CD4-positive, alpha-beta T cell treated with Interleukin-17A for 4 hours (primary cell): Measurements from ENCODE around the gene HABP4.
"Not testable (repeated sequence)": the region's sequence is repeated elsewhere in the genome, so short reads cannot be mapped to it uniquely, and the experiment has no call there.

ENCODE experiments used
- DNase-seq: peaks from one replicate; pipeline ENCODE4 v3.0.0-alpha.2; 2020; ENCODE audit warnings: mixed read lengths

Gene HABP4

DNA sequence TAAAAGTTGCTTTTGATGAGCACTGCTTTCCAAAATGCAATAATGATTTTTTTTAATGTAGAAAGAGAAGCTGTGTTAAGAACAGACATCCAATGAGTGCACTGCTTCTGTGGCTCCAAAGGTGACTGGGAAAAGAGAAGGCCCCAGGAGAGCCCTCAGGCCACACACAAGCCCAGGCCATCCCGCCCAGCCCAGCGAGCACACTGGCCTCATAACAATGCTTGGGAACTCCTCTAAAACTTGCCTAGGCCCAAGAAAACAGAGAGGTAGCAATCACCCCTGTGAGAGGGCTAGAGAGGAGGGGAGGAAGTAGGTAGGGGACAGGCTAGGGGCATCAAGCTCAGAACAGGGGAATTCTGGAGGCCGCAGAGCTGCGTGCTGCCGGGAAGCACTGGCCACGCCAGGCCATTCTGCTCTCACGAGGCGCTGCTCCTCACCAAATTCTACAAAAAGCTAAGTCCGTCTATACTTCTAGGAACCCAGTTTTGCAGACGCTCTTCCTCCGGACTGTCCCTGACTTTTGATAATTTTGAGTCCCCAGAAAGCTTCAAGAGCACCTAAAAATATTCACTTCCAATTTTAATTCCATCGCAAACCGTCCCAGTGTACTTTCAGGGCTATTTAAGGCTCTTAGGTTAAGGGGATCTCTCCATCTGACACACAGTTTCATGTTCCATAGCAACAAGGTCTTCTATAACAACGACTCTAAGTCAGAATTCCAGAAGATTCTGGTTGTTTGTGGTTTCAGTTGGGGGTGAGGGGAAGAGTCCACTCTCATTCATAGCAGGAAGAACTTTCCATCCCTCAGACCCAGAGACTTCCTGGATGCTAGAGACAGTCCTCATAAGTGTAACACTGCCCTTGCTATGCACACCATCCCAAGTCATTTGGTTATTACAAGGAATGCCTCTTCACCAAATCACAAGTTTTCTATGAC lies 51.0 kb downstream of the HABP4 start:
- DNase-seq: no peak

DNA sequence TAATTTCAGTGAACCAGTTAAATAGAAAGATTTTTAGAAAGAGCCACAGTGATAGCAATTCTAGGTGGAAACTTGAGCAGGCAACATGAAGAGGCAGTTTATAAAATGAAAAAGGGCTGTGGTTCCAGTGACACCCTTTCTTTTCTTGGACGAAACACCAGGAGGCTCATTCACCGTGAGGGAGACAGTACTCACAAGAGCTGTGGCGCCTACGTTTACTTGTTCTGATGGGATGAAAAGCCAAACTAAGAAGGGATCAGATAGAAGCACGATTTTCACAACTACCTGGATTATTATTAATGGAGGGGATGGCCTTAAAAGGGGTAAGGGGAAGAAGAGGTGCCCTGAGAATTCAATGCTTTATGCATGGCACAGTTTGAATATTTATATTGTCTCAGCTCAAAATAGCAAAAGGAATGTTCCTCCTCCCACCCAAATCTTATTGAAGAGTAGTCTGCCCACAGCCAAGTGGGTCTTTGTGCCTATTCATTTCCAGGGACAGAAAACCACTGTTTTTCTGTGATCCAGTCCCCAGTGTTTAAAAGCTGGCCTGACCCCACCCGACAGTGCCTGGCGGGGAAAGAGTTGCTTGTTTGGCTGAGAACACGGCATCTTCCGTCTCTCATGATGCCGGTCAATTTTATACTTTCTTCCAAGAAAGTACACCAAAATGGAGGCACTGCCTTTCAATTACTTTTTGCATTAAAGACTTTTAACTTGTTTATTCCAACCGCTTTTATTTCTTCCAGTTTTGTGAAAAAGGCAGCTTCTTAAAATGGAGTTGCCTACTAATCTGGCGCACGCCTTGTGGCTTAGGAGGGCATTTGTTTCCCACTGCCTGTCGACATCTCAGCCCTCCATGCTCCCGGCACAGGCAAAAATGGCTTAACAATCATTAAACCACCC lies 51.9 kb downstream of the HABP4 start:
- DNase-seq: no peak

DNA sequence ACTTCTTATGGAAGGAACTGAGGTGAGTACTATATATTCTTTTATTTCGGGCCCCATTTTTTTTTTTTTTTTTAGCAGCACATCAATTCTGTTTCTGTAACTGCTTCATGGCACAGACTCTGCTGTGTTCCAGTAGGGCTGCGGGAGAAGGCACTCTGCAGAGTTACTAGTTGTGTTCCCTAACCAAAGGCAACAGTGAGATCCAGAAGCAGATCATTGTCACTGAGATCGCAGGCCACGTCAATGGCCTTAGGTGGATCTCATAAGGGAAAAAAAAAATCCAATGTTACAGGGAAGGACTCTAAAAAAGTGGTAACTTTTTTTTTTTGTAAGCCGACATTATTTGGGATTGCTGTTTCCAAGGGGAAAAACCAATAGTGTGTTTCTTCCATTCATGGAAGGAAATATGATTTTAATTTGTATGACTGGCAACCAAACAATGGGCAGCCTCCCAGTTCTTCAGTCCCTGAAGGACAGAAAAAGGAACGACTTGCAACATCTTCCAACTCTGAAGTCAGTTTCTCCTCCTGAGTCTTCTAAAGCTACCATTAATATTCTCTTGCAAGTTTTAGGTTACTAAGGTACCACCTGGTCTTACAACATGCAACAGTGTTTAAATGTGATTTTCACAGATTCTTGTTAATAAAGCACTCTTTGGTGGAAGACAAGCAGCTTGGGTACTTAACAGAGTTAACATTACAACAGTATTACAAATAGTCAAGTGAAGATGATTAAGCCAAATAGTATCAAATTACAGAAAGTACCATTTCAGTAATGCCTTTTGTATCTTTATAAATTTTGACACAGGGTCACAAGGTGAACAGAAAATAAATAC lies 52.8 kb downstream of the HABP4 start:
- DNase-seq: no peak

DNA sequence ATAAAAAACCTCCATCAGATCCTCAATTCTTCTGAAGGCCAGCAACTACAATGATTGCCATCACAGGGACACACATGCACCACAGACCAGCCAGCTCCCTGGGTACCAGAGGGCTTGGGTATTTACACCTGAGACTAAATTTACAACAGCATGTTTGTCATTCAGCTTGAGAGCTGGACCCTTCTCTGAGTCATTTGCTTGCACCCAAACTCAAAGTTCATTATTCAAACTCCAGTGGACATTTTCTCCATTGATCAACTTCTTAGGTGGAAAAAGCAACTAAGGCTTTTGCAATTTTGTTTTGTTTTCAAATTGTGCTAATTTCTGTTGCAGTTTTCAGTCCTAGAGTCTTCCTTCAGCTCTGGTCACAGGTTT lies 53.4 kb downstream of the HABP4 start:
- DNase-seq: not testable (repeated sequence)

DNA sequence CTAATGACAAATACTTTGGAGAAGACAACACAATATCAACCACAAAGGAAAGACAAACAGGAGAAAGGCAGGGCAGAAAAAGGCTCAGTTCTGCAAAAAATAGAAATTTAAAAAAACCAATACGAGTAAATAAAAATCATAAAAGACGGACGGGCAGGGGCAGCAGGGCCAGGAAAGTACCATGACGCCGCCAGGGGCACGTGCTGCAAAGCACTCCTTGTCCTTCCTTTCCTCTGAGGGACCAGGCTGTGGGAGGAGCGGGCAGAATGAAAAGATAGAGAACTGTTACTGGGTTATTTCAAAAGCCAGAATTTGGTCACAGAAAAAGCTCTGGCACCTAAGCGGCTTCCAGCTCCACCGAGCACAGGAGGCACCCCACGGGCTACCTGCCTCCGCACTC lies 53.9 kb downstream of the HABP4 start:
- DNase-seq: no peak

DNA sequence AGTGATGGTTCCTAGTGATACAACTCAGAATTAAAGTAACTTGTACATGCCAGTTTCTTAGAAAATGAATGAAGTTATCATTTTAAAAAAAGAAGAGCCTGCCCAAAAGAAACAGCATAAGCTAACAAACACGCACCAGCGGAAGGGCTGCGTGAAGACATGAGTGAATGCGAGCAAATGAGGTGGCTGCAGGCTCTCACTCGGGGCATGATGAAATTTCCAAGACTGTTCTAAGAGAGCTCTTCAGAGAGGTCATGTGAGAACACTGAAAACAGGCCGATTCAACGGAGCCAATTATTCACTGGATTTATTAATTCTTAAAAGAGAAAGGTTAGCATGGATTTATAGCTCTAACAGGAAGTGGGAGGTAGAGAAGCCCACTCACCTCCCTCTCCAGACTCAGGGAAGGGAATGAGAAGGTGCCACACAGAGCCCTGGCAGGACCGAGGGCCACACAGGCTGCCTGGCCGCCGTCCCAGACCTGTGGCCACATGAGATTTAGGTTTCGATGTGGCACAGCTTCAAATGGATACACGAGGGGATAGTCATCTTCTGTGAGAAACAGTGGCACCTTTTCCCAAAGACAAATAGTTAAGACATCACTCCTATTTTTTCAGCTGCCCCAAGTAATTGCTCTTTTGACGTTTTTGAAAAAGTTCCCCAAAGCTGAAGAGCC lies 55.5 kb downstream of the HABP4 start:
- DNase-seq: no peak

DNA sequence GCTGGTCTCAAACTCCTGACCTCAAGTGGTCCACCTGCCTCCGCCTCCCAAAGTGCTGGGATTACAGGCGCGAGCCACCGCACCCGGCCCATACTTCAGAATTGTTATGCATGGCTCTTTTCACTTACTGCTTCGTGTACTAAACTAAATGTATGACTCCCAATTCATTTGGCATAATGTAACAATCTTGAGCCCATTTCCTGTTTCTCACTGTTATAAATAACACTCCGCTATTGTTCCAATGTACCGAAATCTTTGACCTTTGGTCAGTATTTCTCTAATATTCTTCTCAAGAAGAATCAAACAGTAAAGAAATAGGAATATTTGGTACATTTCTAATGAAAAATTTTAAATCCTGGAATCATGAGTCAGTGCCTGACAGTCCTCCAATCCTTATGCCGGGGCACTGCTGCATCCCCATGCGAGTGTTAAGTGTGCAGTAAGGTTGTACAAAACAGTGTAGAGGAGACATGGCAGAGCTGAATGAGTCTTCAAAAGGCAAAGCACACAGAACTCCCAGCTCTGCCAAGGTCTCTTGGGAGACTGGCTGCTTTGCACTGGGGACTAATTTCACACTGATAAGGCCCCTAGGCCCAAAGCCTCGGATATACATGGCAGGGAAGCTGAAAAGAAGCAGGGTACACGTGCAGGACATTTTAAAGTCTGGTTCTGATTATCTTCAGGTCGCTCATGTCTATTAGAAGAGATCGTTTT lies 58.4 kb downstream of the HABP4 start:
- DNase-seq: no peak

DNA sequence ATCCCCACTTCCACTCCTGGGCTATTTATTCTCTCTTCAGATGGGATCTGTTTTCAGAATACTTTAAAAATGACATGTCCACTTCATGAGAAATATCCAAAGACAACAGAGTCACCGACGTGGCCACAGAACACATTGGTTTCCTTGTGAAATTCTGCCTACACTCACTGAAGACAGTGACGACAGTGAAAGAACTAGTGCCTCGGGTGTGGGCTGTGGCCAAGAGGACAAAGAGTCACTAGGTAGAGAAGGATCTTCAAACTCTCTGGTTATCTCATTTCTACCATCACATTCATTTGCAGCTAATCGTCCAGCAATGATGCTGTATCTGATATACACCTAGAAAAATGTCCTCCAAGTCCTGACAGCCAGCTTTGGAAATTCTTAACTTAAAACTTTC lies 59.1 kb downstream of the HABP4 start:
- no peak for DNase-seq

DNA sequence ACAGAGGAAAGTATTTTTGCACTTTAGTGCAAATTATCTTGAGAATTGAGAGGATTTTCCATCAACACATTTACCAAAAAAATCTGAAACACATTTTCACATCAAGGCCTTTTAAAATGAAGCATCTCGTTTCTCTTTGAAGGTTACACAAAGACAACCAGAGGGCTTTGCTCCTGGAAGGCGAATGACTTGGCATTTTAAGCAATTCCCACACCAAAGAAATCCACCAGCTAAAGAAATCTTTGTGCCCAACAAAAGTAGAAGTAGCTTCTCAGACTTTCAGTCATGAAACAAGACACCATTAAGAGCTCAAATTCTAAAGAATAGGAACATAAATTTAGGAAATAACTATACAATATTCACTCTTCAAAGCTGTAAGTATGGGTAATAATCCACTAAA lies 59.9 kb downstream of the HABP4 start:
- DNase-seq: no peak

DNA sequence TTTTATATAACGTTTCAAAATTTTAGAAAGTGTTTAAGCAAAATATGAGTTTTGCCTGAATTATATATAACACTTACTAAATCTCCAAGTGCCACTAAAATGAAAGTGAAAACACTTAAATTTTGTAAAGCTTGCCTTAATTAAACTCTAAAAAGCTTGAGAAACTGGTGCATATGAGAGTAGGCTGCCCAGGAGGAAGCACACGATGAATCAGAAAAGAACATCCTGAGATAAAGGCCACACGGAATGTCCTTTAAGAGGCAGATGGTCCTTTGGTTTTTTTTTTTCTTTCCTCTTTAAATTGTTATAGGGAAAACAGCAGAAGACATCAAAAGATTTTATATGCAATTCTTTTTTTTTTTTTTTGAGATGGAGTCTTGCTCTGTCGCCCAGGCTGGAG lies 60.3 kb downstream of the HABP4 start:
- DNase-seq: no peak

DNA sequence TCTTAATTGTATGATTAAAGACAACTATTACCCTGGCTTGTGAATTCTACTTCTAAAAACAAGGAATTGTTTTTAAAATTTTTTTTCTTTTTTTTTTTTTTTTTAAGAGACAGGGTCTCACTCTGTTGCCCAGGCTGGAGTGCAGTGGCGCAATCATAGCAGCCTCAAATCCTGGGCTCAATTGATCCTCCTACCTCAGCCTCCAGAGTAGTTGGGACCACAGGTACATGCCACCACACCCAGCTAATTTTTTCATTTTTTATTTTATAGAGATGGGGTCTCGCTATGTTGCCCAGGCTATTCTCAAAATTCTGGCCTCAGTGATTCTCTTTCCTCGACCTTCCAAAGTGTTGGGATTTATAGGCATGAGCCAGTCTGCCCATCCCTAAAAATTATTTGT lies 62.3 kb downstream of the HABP4 start:
- DNase-seq: no peak

DNA sequence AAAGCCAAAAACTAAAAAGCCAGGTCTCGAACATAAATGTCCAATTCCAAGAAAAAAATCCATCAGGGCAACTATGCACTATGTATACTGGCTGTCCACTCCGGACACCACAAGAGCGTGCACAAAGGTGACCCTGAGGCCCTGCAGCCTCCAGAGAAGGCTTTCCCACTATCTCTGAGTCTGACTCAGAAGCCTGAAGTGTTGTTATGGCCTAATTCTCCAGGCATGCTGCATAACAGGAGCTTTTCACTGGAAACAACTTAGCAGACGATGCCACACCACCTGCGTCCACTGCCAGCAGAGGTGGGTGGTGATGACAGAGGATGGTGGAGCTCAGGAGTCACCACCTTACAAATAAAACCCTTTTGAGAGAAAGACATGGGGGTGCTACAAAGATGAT lies 63.7 kb downstream of the HABP4 start:
- DNase-seq: no peak

DNA sequence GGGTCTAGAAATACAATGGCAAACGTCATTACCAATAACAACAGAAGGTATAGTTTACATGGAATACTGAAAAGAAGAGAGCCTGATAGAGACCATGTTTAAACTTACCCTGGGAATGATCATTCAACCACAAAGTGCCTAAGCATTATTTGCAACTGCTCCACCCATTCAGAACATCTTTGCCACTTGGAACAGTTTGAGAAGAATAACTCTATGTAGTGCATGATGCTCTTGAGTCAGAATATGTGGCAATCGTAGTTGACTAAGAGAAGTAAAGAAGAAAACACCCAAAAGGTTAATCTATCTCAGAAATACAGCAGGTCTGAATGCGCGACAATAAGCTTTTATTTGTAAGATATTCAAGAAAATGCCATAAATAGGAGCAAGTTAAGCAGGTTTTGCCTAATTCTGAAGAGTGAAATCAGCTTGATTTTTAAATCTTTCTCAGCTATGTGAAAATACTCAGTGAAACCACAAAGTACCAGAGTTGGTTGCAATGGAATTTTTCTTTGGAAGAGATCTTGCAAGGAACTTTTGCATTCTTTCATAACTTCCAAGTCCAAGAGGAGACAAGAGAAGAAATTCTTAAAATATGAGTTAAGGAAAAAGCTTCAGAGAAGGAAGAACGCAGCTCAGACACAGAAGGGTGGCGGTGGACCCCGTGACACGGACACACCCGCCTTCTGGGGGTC lies 64.3 kb downstream of the HABP4 start:
- DNase-seq: no peak

DNA sequence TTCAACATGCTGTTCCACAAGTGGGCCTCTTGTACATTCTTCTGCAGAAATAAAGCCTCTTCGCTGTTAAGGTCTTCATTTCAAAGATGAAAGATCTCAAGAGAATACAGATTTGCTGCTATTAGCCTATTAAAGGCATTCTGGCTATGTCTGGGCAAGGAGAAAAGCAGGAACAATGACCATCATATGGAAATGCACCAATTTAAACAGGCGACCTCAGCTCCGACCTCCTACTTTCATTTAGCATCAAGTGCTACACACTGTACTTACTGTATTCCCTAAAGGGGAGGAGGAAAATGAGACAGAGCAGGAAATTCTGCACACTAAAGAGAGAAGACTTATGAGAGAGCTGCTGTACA lies 64.8 kb downstream of the HABP4 start:
- no peak for DNase-seq

DNA sequence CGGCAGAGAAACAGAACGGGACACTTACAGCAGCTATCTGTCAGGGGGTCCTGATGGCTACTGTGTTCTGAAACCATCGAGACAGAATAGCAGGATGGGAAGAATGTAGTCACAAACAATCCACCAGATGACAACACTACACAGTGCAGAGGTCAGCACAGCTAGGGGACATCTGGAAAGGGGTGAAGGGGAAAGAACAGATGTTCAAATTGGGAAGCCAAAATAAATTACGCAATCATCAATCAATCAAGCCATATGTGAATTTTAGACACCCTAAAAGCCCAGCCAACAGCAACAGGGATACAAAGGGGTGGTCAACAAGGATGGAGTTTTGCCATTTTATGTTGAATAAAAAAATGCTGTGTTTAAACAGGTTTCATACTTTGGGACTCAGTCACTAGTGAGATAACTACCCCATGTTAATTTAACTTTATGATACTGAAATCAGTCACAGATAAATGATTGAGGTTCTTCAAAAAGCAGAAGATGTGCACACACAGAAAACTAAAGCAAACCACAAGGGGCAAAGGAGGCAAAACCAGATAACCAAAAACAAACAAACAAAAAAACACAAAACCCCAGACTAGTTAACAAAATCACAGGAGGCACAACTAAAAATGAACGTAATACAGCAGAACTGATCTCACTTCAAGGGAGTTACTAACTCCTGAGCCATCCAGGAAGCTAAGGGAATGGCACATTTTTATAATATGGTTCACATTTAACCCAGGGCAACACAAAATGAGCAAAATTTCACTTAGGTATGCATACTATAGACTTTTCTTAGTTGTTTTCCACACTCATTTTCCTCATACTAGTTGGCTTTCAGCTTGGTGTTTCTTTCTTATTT lies 65.9 kb downstream of the HABP4 start:
- DNase-seq: no peak

DNA sequence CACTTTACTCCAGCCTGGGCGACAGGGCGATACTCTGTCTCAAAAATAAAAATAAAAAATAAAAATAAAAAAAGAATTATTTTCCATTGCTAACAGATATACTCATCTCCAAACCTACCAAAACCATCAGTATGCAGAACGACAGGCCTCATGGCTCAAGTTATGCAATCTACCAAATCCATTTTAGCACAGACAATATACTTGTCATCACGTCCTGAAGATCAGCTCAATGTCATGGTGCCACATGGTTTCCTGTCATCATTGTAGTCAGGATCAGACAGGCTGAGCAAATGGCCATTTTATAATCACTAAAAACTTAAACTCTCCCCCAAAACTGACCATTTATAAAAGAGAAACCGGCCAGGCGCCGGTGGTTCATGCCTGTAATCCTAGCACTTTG lies 69.1 kb downstream of the HABP4 start:
- no peak for DNase-seq

DNA sequence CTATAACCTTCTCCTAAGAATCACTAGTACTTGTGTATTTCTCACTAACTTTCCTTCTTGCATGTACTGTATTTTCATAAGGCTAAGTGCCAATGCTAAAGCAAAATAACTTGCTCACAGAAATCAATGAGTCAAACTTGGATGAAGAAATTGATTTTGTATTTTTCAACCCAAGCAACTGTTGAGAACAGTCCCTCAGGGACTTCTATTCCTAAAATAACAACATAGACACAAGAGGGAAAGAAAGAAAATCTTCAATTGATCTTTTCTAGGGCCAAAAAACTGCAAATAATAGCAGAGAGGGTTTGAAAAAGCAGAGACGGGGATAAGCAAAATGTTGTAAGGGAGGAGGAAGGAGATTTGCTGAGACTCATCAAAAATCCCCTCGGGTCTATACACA lies 69.8 kb downstream of the HABP4 start:
- DNase-seq: no peak

DNA sequence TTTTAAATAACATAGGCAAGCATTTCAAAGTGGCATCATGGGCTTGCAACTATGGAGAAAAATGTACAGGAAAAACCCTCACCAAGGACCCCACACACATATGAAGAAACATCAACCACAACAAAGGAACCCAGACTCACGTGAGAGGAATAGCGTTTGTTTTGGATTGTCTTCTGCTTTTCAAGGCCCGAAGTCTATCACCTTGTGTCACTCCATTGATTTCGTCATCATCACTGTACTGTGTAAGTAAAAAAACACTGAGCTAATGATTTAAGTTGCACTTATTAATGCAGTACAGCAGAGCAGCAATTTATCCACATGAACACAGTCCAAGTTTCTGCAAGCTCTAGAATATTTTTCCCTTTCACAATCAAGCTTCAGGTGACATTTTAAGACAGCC lies 72.4 kb downstream of the HABP4 start:
- DNase-seq: no peak

DNA sequence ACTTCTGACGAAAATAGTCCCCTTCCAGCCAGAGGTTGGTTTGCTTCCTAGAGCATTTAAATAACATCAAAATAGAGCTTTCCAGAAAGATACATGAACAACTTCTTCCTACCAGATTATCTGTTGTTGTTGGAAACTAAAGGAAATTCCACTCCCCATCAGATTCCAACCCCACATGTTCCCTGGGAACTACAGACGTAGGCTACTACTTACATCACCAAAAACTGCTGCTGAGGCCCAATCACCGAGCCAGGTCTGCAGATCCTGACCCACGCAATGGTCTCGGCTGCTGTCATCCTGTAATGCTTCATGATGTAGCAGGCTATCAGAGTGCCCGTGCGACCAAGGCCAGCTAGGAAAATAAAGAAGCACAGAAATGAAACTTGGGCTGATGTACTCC lies 73.4 kb downstream of the HABP4 start:
- no peak for DNase-seq

DNA sequence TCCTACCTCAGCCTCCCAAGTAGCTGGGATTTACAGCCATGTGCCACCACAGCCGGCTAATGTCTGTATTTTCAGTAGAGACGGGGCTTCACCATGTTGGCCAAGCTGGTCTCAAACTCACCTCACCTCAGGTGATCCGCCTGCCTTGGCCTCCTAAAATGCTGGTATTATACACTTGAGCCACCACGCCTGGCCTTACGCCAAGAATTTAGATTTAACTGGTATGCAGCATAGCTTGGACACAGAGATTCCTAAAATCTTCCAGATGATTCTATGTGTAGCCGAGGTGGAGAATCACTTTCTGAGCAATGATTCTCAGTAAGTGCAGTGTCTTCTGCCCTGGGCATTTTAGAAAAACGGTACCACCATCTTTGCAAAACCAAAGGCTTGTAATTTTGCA lies 74.1 kb downstream of the HABP4 start:
- no peak for DNase-seq
